Activated naive CD8-positive, alpha-beta T cell treated with anti-CD3 and anti-CD28 coated beads for 36 hours (primary cell): Measurements from ENCODE around the gene SIL1. TPM values are rescaled to one million over a fixed set of nuclear protein-coding genes. Genes with fewer than 3 reads are reported as not detected.
"Not testable (repeated sequence)": the region's sequence is repeated elsewhere in the genome, so short reads cannot be mapped to it uniquely, and the experiment has no call there.

Experiments used
- DNase-seq: peaks from one replicate; pipeline ENCODE4 v3.0.0; 2021
- H3K27ac Mint-ChIP-seq: one replicate; pipeline ENCODE4 v1.8.0; 2022; ENCODE audit warnings: mild to moderate bottlenecking, moderate library complexity, mixed read lengths
- H3K27me3 Mint-ChIP-seq: one replicate; pipeline ENCODE4 v1.8.0; 2022; ENCODE audit warnings: mild to moderate bottlenecking, mixed read lengths
- H3K36me3 Mint-ChIP-seq: one replicate; pipeline ENCODE4 v1.8.0; 2021; ENCODE audit warnings: mild to moderate bottlenecking, mixed read lengths
- H3K4me1 Mint-ChIP-seq: one replicate; pipeline ENCODE4 v1.8.0; 2021; ENCODE audit warnings: mixed read lengths
- H3K4me3 Mint-ChIP-seq: one replicate; pipeline ENCODE4 v1.8.0; 2022; ENCODE audit warnings: mild to moderate bottlenecking, moderate library complexity, mixed read lengths
- H3K9me3 Mint-ChIP-seq: one replicate; pipeline ENCODE4 v1.8.0; 2022; ENCODE audit warnings: mixed read lengths
- total RNA-seq, 2 experiments: library from RNA; stranded (reverse); gene quantifications; one replicate each; pipeline ENCODE4 v1.2.3, GENCODE V29; 2021

Gene SIL1
- total RNA-seq, result 10 to 100 TPM; 19.8 to 21.4 TPM

- H3K36me3 Mint-ChIP-seq, result peaks cover 35% of the 10 kb centered on the region
- DNase-seq, result peak; percentile 97
- H3K27me3 Mint-ChIP-seq, result no peaks in the 10 kb centered on the region
- no peaks in the 10 kb centered on the region for H3K9me3 Mint-ChIP-seq
- peak within 1 kb of the TSS; percentile 92 for H3K4me3 Mint-ChIP-seq
- peak within 1 kb of the TSS; percentile 89 for H3K27ac Mint-ChIP-seq
- H3K4me1 Mint-ChIP-seq, result peaks cover 16% of the 10 kb centered on the region
These were observed at the start of gene SIL1 for GRCh38 chr5:139197710-139198669. SIL1 (minus strand) TSS chr5:139198368; CDS start chr5:139127843, 70,525 bp downstream.

- H3K4me1 Mint-ChIP-seq, result peaks cover 15% of the 10 kb centered on the region
- DNase-seq, result peak; percentile 64
- no peaks in the 10 kb centered on the region for H3K36me3 Mint-ChIP-seq
- peak overlapping the region; percentile 73 for H3K27ac Mint-ChIP-seq
- H3K9me3 Mint-ChIP-seq, result no peaks in the 10 kb centered on the region
- H3K4me3 Mint-ChIP-seq, result peak overlapping the region; percentile 38
- H3K27me3 Mint-ChIP-seq, result no peaks in the 10 kb centered on the region
These were observed 48.2 kb upstream of the SIL1 start for GRCh38 chr5:139246394-139246793.

GRCh38 chr5:139245637-139246339 lies 47.6 kb upstream of the SIL1 start:
- H3K4me1 Mint-ChIP-seq, result peaks cover 12% of the 10 kb centered on the region
- no peaks in the 10 kb centered on the region for H3K36me3 Mint-ChIP-seq
- no peak overlapping the region for H3K4me3 Mint-ChIP-seq
- H3K27me3 Mint-ChIP-seq, result no peaks in the 10 kb centered on the region
- no peaks in the 10 kb centered on the region for H3K9me3 Mint-ChIP-seq
- DNase-seq, result no peak
- peak overlapping the region; percentile 73 for H3K27ac Mint-ChIP-seq

GRCh38 chr5:139243425-139243970 lies 45.3 kb upstream of the SIL1 start:
- no peak overlapping the region for H3K27ac Mint-ChIP-seq
- H3K4me3 Mint-ChIP-seq, result no peak overlapping the region
- no peaks in the 10 kb centered on the region for H3K9me3 Mint-ChIP-seq
- H3K36me3 Mint-ChIP-seq, result no peaks in the 10 kb centered on the region
- peaks cover 6% of the 10 kb centered on the region for H3K27me3 Mint-ChIP-seq
- no peak for DNase-seq
- peaks cover 12% of the 10 kb centered on the region for H3K4me1 Mint-ChIP-seq

GRCh38 chr5:139241139-139241538 lies 43.0 kb upstream of the SIL1 start:
- H3K9me3 Mint-ChIP-seq, result no peaks in the 10 kb centered on the region
- no peak overlapping the region for H3K27ac Mint-ChIP-seq
- no peak for DNase-seq
- H3K4me3 Mint-ChIP-seq, result no peak overlapping the region
- peaks cover 6% of the 10 kb centered on the region for H3K27me3 Mint-ChIP-seq
- H3K36me3 Mint-ChIP-seq, result no peaks in the 10 kb centered on the region
- peaks cover 2% of the 10 kb centered on the region for H3K4me1 Mint-ChIP-seq

- Mint-ChIP-seq H3K27me3 (peaks cover 6% of the 10 kb centered on the region), H3K9me3 (no peaks in the 10 kb centered on the region), H3K27ac (no peak overlapping the region), H3K4me1 (no peaks in the 10 kb centered on the region), H3K36me3 (no peaks in the 10 kb centered on the region), H3K4me3 (no peak overlapping the region)
- no peak for DNase-seq
These were observed 38.3 kb upstream of the SIL1 start for GRCh38 chr5:139236479-139236878.

- Mint-ChIP-seq H3K9me3 (no peaks in the 10 kb centered on the region), H3K4me3 (no peak overlapping the region), H3K27me3 (no peaks in the 10 kb centered on the region), H3K36me3 (no peaks in the 10 kb centered on the region), H3K4me1 (no peaks in the 10 kb centered on the region), H3K27ac (no peak overlapping the region)
- DNase-seq, result no peak
These were observed 34.1 kb upstream of the SIL1 start for GRCh38 chr5:139232147-139232724.

GRCh38 chr5:139228201-139228803 lies 30.1 kb upstream of the SIL1 start:
- H3K27me3 Mint-ChIP-seq, result no peaks in the 10 kb centered on the region
- H3K4me3 Mint-ChIP-seq, result no peak overlapping the region
- H3K36me3 Mint-ChIP-seq, result no peaks in the 10 kb centered on the region
- H3K9me3 Mint-ChIP-seq, result no peaks in the 10 kb centered on the region
- no peak overlapping the region for H3K27ac Mint-ChIP-seq
- DNase-seq, result no peak
- H3K4me1 Mint-ChIP-seq, result no peaks in the 10 kb centered on the region

- no peaks in the 10 kb centered on the region for H3K4me1 Mint-ChIP-seq
- H3K9me3 Mint-ChIP-seq, result no peaks in the 10 kb centered on the region
- no peak overlapping the region for H3K4me3 Mint-ChIP-seq
- H3K27me3 Mint-ChIP-seq, result no peaks in the 10 kb centered on the region
- no peak overlapping the region for H3K27ac Mint-ChIP-seq
- DNase-seq, result no peak
- no peaks in the 10 kb centered on the region for H3K36me3 Mint-ChIP-seq
These were observed 28.0 kb upstream of the SIL1 start for GRCh38 chr5:139226131-139226530.

GRCh38 chr5:139223481-139223880 lies 25.3 kb upstream of the SIL1 start:
- Mint-ChIP-seq H3K4me3 (no peak overlapping the region), H3K27ac (no peak overlapping the region), H3K27me3 (no peaks in the 10 kb centered on the region), H3K4me1 (no peaks in the 10 kb centered on the region), H3K9me3 (no peaks in the 10 kb centered on the region), H3K36me3 (no peaks in the 10 kb centered on the region)
- DNase-seq, result no peak

- H3K27me3 Mint-ChIP-seq, result no peaks in the 10 kb centered on the region
These were observed 24.2 kb upstream of the SIL1 start for GRCh38 chr5:139222346-139222745.

GRCh38 chr5:139218038-139218437 lies 19.9 kb upstream of the SIL1 start:
- not testable (repeated sequence) for H3K27me3 Mint-ChIP-seq, H3K27ac Mint-ChIP-seq, H3K4me1 Mint-ChIP-seq, DNase-seq, H3K36me3 Mint-ChIP-seq, H3K9me3 Mint-ChIP-seq, H3K4me3 Mint-ChIP-seq

More at GRCh38 chr5:139222346-139222745, 24.2 kb upstream of the SIL1 start:
- Mint-ChIP-seq H3K4me3 (no peak overlapping the region), H3K36me3 (no peaks in the 10 kb centered on the region), H3K27ac (no peak overlapping the region), H3K9me3 (no peaks in the 10 kb centered on the region), H3K4me1 (no peaks in the 10 kb centered on the region)
- DNase-seq, result no peak

- Mint-ChIP-seq H3K4me3 (no peak overlapping the region), H3K4me1 (no peaks in the 10 kb centered on the region), H3K27ac (no peak overlapping the region), H3K9me3 (no peaks in the 10 kb centered on the region), H3K36me3 (no peaks in the 10 kb centered on the region), H3K27me3 (no peaks in the 10 kb centered on the region)
- no peak for DNase-seq
These were observed 17.2 kb upstream of the SIL1 start for GRCh38 chr5:139215107-139215975.

GRCh38 chr5:139214646-139215045 lies 16.5 kb upstream of the SIL1 start:
- H3K4me3 Mint-ChIP-seq, result no peak overlapping the region
- H3K27ac Mint-ChIP-seq, result no peak overlapping the region
- no peaks in the 10 kb centered on the region for H3K27me3 Mint-ChIP-seq
- DNase-seq, result no peak
- no peaks in the 10 kb centered on the region for H3K36me3 Mint-ChIP-seq
- no peaks in the 10 kb centered on the region for H3K4me1 Mint-ChIP-seq
- no peaks in the 10 kb centered on the region for H3K9me3 Mint-ChIP-seq
